Mesendoderm (in vitro differentiated cells): ENCODE measurements around the gene PARD3.
A peak's percentile ranks its signal among the peaks of the same experiment; 100 is the strongest.

Experiments
- DNase-seq: peaks from one replicate; pipeline ENCODE4 v3.0.0; 2013
- H2AK5ac ChIP-seq: 2 replicates; pipeline ENCODE4 v1.6.1; 2013; ENCODE audit warnings: low read length, inconsistent platforms
- H2BK120ac ChIP-seq: 2 replicates; pipeline ENCODE4 v1.6.1; 2013; ENCODE audit warnings: low read depth, mild to moderate bottlenecking, low read length, moderate library complexity, mixed read lengths
- H2BK15ac ChIP-seq: replicated peaks from 2 replicates; pipeline ENCODE4 v1.6.1; 2013; ENCODE audit warnings: low read depth, mild to moderate bottlenecking, moderate library complexity
- H2BK5ac ChIP-seq: 2 replicates; pipeline ENCODE4 v1.6.1; 2013; ENCODE audit warnings: low read length, inconsistent platforms
- H3K18ac ChIP-seq: 2 replicates; pipeline ENCODE4 v1.6.1; 2013; ENCODE audit warnings: mild to moderate bottlenecking, low read length, mixed read lengths
- H3K23ac ChIP-seq: one replicate; pipeline ENCODE4 v1.6.1; 2013; ENCODE audit warnings: low read length
- H3K27ac ChIP-seq: 2 replicates; pipeline ENCODE4 v1.5.1; 2013; ENCODE audit warnings: low read depth, mild to moderate bottlenecking, inconsistent platforms, low read length, moderate library complexity
- H3K27me3 ChIP-seq: 2 replicates; pipeline ENCODE4 v1.6.1; 2013; ENCODE audit warnings: low read length, control low read depth, mild to moderate bottlenecking, inconsistent platforms; ENCODE audit not compliant: insufficient read depth, poor library complexity
- H3K36me3 ChIP-seq: 2 replicates; pipeline ENCODE4 v1.6.1; 2013; ENCODE audit warnings: low read length, inconsistent platforms; ENCODE audit not compliant: control insufficient read depth, insufficient read depth
- H3K4ac ChIP-seq: one replicate; pipeline ENCODE4 v1.6.1; 2013; ENCODE audit warnings: low read depth, mild to moderate bottlenecking, low read length, moderate library complexity
- H3K4me1 ChIP-seq: 2 replicates; pipeline ENCODE4 v1.6.1; 2013; ENCODE audit warnings: low read depth, low read length, inconsistent platforms; ENCODE audit not compliant: control insufficient read depth
- H3K4me2 ChIP-seq: 2 replicates; pipeline ENCODE4 v1.6.1; 2013; ENCODE audit warnings: low read length
- H3K4me3 ChIP-seq: 2 replicates; pipeline ENCODE4 v1.5.1; 2013; ENCODE audit warnings: mild to moderate bottlenecking, low read length
- H3K56ac ChIP-seq: one replicate; pipeline ENCODE4 v1.6.1; 2013; ENCODE audit warnings: low read length
- H3K79me1 ChIP-seq: 2 replicates; pipeline ENCODE4 v1.6.1; 2013; ENCODE audit warnings: low read length, inconsistent platforms
- H3K79me2 ChIP-seq: 2 replicates; pipeline ENCODE4 v1.6.1; 2013; ENCODE audit warnings: mild to moderate bottlenecking, low read length; ENCODE audit not compliant: control insufficient read depth, insufficient read depth
- H3K9ac ChIP-seq: 2 replicates; pipeline ENCODE4 v1.6.1; 2013; ENCODE audit warnings: low read length, inconsistent platforms
- H4K5ac ChIP-seq: one replicate; pipeline ENCODE4 v1.6.1; 2013; ENCODE audit warnings: low read length
- H4K8ac ChIP-seq: one replicate; pipeline ENCODE4 v1.6.1; 2013; ENCODE audit warnings: low read depth, mild to moderate bottlenecking, control low read depth, low read length, moderate library complexity
- WGBS: extraction: QIAGEN DNeasy Blood & Tissue Kit; methylation state at CpG from one replicate; pipeline ENCODE4 v1.1.7; 2013; ENCODE audit warnings: low lambda C conversion rate, missing lambda C conversion rate; ENCODE audit not compliant: insufficient coverage; ENCODE audit errors: extremely low coverage; 5-methylcytosine and 5-hydroxymethylcytosine counted together

The PARD3 gene

GRCh38 chr10:34292675-34293074 is 522.4 kb downstream of the PARD3 start:
- Histone ChIP-seq H3K4me2 (no peak overlapping the region), H3K36me3 (no peaks in the 10 kb centered on the region), H3K4me1 (no peaks in the 10 kb centered on the region), H3K9ac (no peak overlapping the region), H3K27me3 (no peaks in the 10 kb centered on the region), H3K79me1 (no peaks in the 10 kb centered on the region), H4K8ac (no peak overlapping the region), H3K79me2 (no peaks in the 10 kb centered on the region), H4K5ac (no peak overlapping the region), H3K27ac (no peak overlapping the region), H3K56ac (no peak overlapping the region), H2AK5ac (no peak overlapping the region), H3K4ac (no peak overlapping the region), H3K4me3 (no peak overlapping the region), H3K18ac (no peak overlapping the region), H2BK120ac (no peak overlapping the region), H3K23ac (no peak overlapping the region), H2BK15ac (no peak overlapping the region), H2BK5ac (no peak overlapping the region)
- DNase-seq: no peak
- WGBS: no CpG with 5 or more reads among the region's 2 CpGs

GRCh38 chr10:34292194-34292565 is 522.9 kb downstream of the PARD3 start:
- Histone ChIP-seq H3K18ac (no peak overlapping the region), H2AK5ac (no peak overlapping the region), H2BK5ac (no peak overlapping the region), H3K56ac (no peak overlapping the region), H3K79me1 (no peaks in the 10 kb centered on the region), H4K5ac (no peak overlapping the region), H3K4me2 (no peak overlapping the region), H3K27me3 (no peaks in the 10 kb centered on the region), H3K79me2 (no peaks in the 10 kb centered on the region), H2BK120ac (no peak overlapping the region), H4K8ac (no peak overlapping the region), H3K4me3 (no peak overlapping the region), H2BK15ac (no peak overlapping the region), H3K4me1 (no peaks in the 10 kb centered on the region), H3K36me3 (no peaks in the 10 kb centered on the region), H3K9ac (no peak overlapping the region), H3K23ac (no peak overlapping the region), H3K4ac (no peak overlapping the region), H3K27ac (no peak overlapping the region)
- no peak for DNase-seq
- no CpG with 5 or more reads among the region's 4 CpGs for WGBS

GRCh38 chr10:34291466-34292193 is 523.5 kb downstream of the PARD3 start:
- Histone ChIP-seq H3K79me1 (no peaks in the 10 kb centered on the region), H3K4me3 (no peak overlapping the region), H3K4me2 (no peak overlapping the region), H2BK5ac (no peak overlapping the region), H3K36me3 (no peaks in the 10 kb centered on the region), H3K9ac (no peak overlapping the region), H3K4me1 (no peaks in the 10 kb centered on the region), H3K79me2 (no peaks in the 10 kb centered on the region), H3K56ac (no peak overlapping the region), H2AK5ac (no peak overlapping the region), H2BK120ac (no peak overlapping the region), H3K23ac (no peak overlapping the region), H3K27me3 (no peaks in the 10 kb centered on the region), H4K8ac (no peak overlapping the region), H3K27ac (no peak overlapping the region), H2BK15ac (no peak overlapping the region), H3K18ac (no peak overlapping the region), H3K4ac (no peak overlapping the region), H4K5ac (no peak overlapping the region)
- WGBS: no CpG with 5 or more reads among the region's 6 CpGs
- DNase-seq: no peak

- H2BK15ac ChIP-seq: no peak overlapping the region
- no CpG with 5 or more reads among the region's 2 CpGs for WGBS
- no peak overlapping the region for H3K9ac ChIP-seq
- no peak overlapping the region for H3K4me2 ChIP-seq
- no peaks in the 10 kb centered on the region for H3K79me1 ChIP-seq
- H4K8ac ChIP-seq: no peak overlapping the region
- H3K56ac ChIP-seq: no peak overlapping the region
- H2BK120ac ChIP-seq: no peak overlapping the region
- H3K4me3 ChIP-seq: no peak overlapping the region
- H2AK5ac ChIP-seq: no peak overlapping the region
- no peak overlapping the region for H3K4ac ChIP-seq
- H3K27ac ChIP-seq: no peak overlapping the region
- no peaks in the 10 kb centered on the region for H3K4me1 ChIP-seq
- H4K5ac ChIP-seq: no peak overlapping the region
- H3K79me2 ChIP-seq: no peaks in the 10 kb centered on the region
- H3K23ac ChIP-seq: no peak overlapping the region
- no peaks in the 10 kb centered on the region for H3K36me3 ChIP-seq
- no peak for DNase-seq
- H3K18ac ChIP-seq: no peak overlapping the region
- no peaks in the 10 kb centered on the region for H3K27me3 ChIP-seq
- H2BK5ac ChIP-seq: no peak overlapping the region
Observed at GRCh38 chr10:34290412-34291081, 524.5 kb downstream of the PARD3 start.

- no peaks in the 10 kb centered on the region for H3K79me1 ChIP-seq
- no peak overlapping the region for H3K4ac ChIP-seq
- no peaks in the 10 kb centered on the region for H3K27me3 ChIP-seq
- no CpG with 5 or more reads among the region's 3 CpGs for WGBS
- DNase-seq: peak; percentile 57
- no peak overlapping the region for H4K8ac ChIP-seq
- H4K5ac ChIP-seq: no peak overlapping the region
- no peak overlapping the region for H2BK15ac ChIP-seq
- no peaks in the 10 kb centered on the region for H3K79me2 ChIP-seq
- no peaks in the 10 kb centered on the region for H3K4me1 ChIP-seq
- H2BK120ac ChIP-seq: no peak overlapping the region
- H3K36me3 ChIP-seq: no peaks in the 10 kb centered on the region
- H3K18ac ChIP-seq: no peak overlapping the region
- H3K23ac ChIP-seq: no peak overlapping the region
- H2BK5ac ChIP-seq: no peak overlapping the region
- H3K27ac ChIP-seq: no peak overlapping the region
- no peak overlapping the region for H3K4me3 ChIP-seq
- no peak overlapping the region for H3K56ac ChIP-seq
- H3K9ac ChIP-seq: no peak overlapping the region
- no peak overlapping the region for H2AK5ac ChIP-seq
- H3K4me2 ChIP-seq: no peak overlapping the region
Observed at GRCh38 chr10:34288634-34289033, 526.5 kb downstream of the PARD3 start.
